HEK293 (cell line): ENCODE measurements around the gene ATE1.

Experiments
- GLI4 ChIP-seq: fragments of 450-650 bp; formaldehyde crosslinking; IDR thresholded peaks from 2 replicates; pipeline ENCODE4 v1.5.1; 2016; ENCODE audit warnings: missing biosample characterization, missing genetic modification characterization
- HOXA7 ChIP-seq: sonication (generic); formaldehyde crosslinking; IDR thresholded peaks from 2 replicates; pipeline ENCODE4 v1.8.1; 2022; ENCODE audit warnings: missing genetic modification reagents, borderline replicate concordance
- KLF7 ChIP-seq: fragments of 450-650 bp; formaldehyde crosslinking; IDR thresholded peaks from 2 replicates; pipeline ENCODE4 v1.5.1; 2016; ENCODE audit warnings: missing biosample characterization, missing genetic modification characterization, borderline replicate concordance
- MYNN ChIP-seq: fragments of 450-650 bp; formaldehyde crosslinking; IDR thresholded peaks from 2 replicates; pipeline ENCODE4 v1.5.1; 2016; ENCODE audit warnings: missing biosample characterization, missing genetic modification characterization, borderline replicate concordance
- MZF1 ChIP-seq: fragments of 450-650 bp; formaldehyde crosslinking; IDR thresholded peaks from 2 replicates; pipeline ENCODE4 v1.5.1; 2017; ENCODE audit warnings: missing biosample characterization, missing genetic modification characterization, borderline replicate concordance
- SP3 ChIP-seq: fragments of 450-650 bp; formaldehyde crosslinking; IDR thresholded peaks from 2 replicates; pipeline ENCODE4 v1.5.1; 2016; ENCODE audit warnings: missing biosample characterization, missing genetic modification characterization
- ZBTB17 ChIP-seq: fragments of 450-650 bp; formaldehyde crosslinking; IDR thresholded peaks from 2 replicates; pipeline ENCODE4 v1.5.1; 2016; ENCODE audit warnings: missing biosample characterization, missing genetic modification characterization
- ZBTB20 ChIP-seq: fragments of 450-650 bp; formaldehyde crosslinking; IDR thresholded peaks from 2 replicates; pipeline ENCODE4 v1.5.1; 2016; ENCODE audit warnings: missing biosample characterization, missing genetic modification characterization
- ZBTB21 ChIP-seq: fragments of 450-650 bp; formaldehyde crosslinking; IDR thresholded peaks from 2 replicates; pipeline ENCODE4 v1.5.1; 2017; ENCODE audit warnings: missing biosample characterization, missing genetic modification characterization
- ZNF146 ChIP-seq: fragments of 450-650 bp; formaldehyde crosslinking; IDR thresholded peaks from 2 replicates; pipeline ENCODE4 v1.5.1; 2016; ENCODE audit warnings: missing biosample characterization, missing genetic modification characterization
- ZNF202 ChIP-seq: fragments of 450-650 bp; formaldehyde crosslinking; IDR thresholded peaks from 2 replicates; pipeline ENCODE4 v1.5.1; 2016; ENCODE audit warnings: missing biosample characterization, missing genetic modification characterization, borderline replicate concordance
- ZNF24 ChIP-seq: fragments of 450-650 bp; formaldehyde crosslinking; IDR thresholded peaks from 2 replicates; pipeline ENCODE4 v1.5.1; 2016; ENCODE audit warnings: missing biosample characterization, missing genetic modification characterization
- ZNF248 ChIP-seq: fragments of 450-650 bp; formaldehyde crosslinking; IDR thresholded peaks from 2 replicates; pipeline ENCODE4 v1.5.1; 2017; ENCODE audit warnings: missing biosample characterization, missing genetic modification characterization
- ZNF266 ChIP-seq: fragments of 450-650 bp; formaldehyde crosslinking; IDR thresholded peaks from 2 replicates; pipeline ENCODE4 v1.5.1; 2016; ENCODE audit warnings: missing biosample characterization, missing genetic modification characterization, low read depth
- ZNF335 ChIP-seq: fragments of 450-650 bp; formaldehyde crosslinking; conservative IDR thresholded peaks from 2 replicates; pipeline ENCODE4 v1.5.1; 2016; ENCODE audit warnings: missing biosample characterization, missing genetic modification characterization
- ZNF341 ChIP-seq: fragments of 450-650 bp; formaldehyde crosslinking; IDR thresholded peaks from 2 replicates; pipeline ENCODE4; 2016; ENCODE audit warnings: low read depth, missing biosample characterization, missing genetic modification characterization
- ZNF350 ChIP-seq: fragments of 450-650 bp; formaldehyde crosslinking; IDR thresholded peaks from 2 replicates; pipeline ENCODE4 v1.5.0; 2017; ENCODE audit warnings: missing biosample characterization, mild to moderate bottlenecking, missing genetic modification characterization
- ZNF624 ChIP-seq: fragments of 450-650 bp; formaldehyde crosslinking; IDR thresholded peaks from 2 replicates; pipeline ENCODE4 v1.5.1; 2017; ENCODE audit warnings: missing biosample characterization, missing genetic modification characterization
- ZNF654 ChIP-seq: fragments of 450-650 bp; formaldehyde crosslinking; IDR thresholded peaks from 2 replicates; pipeline ENCODE4 v1.5.1; 2016; ENCODE audit warnings: low read depth, missing biosample characterization, missing genetic modification characterization
- ZSCAN23 ChIP-seq: fragments of 450-650 bp; formaldehyde crosslinking; IDR thresholded peaks from 2 replicates; pipeline ENCODE4 v1.5.1; 2016; ENCODE audit warnings: missing biosample characterization, missing genetic modification characterization
- ZXDB ChIP-seq: fragments of 450-650 bp; formaldehyde crosslinking; IDR thresholded peaks from 2 replicates; pipeline ENCODE4 v1.5.1; 2016; ENCODE audit warnings: missing biosample characterization, missing genetic modification characterization
- TF ChIP-seq, protein P1 (sequence below): fragments of 450-650 bp; formaldehyde crosslinking; IDR thresholded peaks from 2 replicates; pipeline ENCODE4 v1.5.1; 2016; ENCODE audit warnings: missing biosample characterization, missing genetic modification characterization
- TF ChIP-seq, protein P2 (sequence below): fragments of 450-650 bp; formaldehyde crosslinking; IDR thresholded peaks from 2 replicates; pipeline ENCODE4 v1.5.1; 2016; ENCODE audit warnings: missing biosample characterization, missing genetic modification characterization
- TF ChIP-seq, protein P3 (sequence below): fragments of 450-650 bp; formaldehyde crosslinking; IDR thresholded peaks from 2 replicates; pipeline ENCODE4 v1.5.1; 2016; ENCODE audit warnings: missing biosample characterization, missing genetic modification characterization, borderline replicate concordance
- TF ChIP-seq, protein P4 (sequence below): fragments of 450-650 bp; formaldehyde crosslinking; IDR thresholded peaks from 2 replicates; pipeline ENCODE4 v1.5.1; 2016; ENCODE audit warnings: missing biosample characterization, missing genetic modification characterization, low read depth
- TF ChIP-seq, protein P5 (sequence below): fragments of 450-650 bp; formaldehyde crosslinking; IDR thresholded peaks from 2 replicates; pipeline ENCODE4 v1.5.1; 2016; ENCODE audit warnings: missing biosample characterization, missing genetic modification characterization, borderline replicate concordance

The ATE1 gene

DNA sequence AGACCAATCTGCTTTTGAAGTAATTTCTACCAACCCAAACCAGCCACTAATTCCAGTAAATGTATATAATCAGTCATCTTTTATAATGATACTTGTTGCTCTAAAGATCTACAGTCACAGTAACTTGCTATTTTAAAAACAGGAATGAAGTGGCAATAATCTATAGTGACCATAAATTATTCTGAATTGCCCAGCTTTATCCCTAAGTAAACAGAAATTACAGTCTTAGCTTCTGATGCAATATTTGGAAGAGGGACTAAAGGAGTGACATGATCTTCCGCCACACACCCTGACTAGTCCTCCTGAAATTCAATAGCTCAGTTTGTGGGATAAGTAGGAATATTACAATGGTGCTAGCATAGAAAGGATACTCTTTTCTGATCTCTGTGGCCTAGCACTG is 96.1 kb downstream of the ATE1 start (continued):
- TF ChIP-seq ZNF146 (peak; percentile 71), ZNF202 (tag by site-specific recombination) (no peak), ZSCAN23 (peak; percentile 98), ZBTB17 (tag by site-specific recombination) (peak; percentile 89), ZNF248 (tag by site-specific recombination) (no peak), ZNF654 (tag by site-specific recombination) (peak; percentile 14; the same call in 1 of the 2 replicates), KLF7 (tag by site-specific recombination) (0 out of 2 replicates have a peak, but pooled peaks have one; percentile 56), SP3 (tag by site-specific recombination) (peak; percentile 52), ZNF624 (tag by site-specific recombination) (no peak), ZNF335 (tag by site-specific recombination) (no peak), HOXA7 (CRISPR knock-in tag) (no peak), ZNF341 (tag by site-specific recombination) (peak; percentile 67), ZBTB21 (tag by site-specific recombination) (peak; percentile 76), ZNF24 (tag by site-specific recombination) (peak; percentile 92), ZXDB (tag by site-specific recombination) (peak; percentile 92), MYNN (tag by site-specific recombination) (0 out of 2 replicates have a peak, but pooled peaks have one; percentile 21), MZF1 (peak; percentile 82; the same call in 1 of the 2 replicates), ZBTB20 (tag by site-specific recombination) (no peak), GLI4 (no peak), ZNF350 (tag by site-specific recombination) (no peak), ZNF266 (tag by site-specific recombination) (no peak)
- TF ChIP-seq, protein P1, sequence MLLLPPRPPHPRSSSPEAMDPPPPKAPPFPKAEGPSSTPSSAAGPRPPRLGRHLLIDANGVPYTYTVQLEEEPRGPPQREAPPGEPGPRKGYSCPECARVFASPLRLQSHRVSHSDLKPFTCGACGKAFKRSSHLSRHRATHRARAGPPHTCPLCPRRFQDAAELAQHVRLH (tag by site-specific recombination) = peak; percentile 88
- TF ChIP-seq, protein P2, sequence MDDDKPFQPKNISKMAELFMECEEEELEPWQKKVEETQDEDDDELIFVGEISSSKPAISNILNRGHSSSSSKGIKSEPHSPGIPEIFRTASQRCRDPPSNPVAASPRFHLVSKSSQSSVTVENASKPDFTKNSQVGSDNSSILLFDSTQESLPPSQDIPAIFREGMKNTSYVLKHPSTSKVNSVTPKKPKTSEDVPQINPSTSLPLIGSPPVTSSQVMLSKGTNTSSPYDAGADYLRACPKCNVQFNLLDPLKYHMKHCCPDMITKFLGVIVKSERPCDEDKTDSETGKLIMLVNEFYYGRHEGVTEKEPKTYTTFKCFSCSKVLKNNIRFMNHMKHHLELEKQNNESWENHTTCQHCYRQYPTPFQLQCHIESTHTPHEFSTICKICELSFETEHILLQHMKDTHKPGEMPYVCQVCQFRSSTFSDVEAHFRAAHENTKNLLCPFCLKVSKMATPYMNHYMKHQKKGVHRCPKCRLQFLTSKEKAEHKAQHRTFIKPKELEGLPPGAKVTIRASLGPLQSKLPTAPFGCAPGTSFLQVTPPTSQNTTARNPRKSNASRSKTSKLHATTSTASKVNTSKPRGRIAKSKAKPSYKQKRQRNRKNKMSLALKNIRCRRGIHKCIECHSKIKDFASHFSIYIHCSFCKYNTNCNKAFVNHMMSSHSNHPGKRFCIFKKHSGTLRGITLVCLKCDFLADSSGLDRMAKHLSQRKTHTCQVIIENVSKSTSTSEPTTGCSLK = no peak
- TF ChIP-seq, protein P3, sequence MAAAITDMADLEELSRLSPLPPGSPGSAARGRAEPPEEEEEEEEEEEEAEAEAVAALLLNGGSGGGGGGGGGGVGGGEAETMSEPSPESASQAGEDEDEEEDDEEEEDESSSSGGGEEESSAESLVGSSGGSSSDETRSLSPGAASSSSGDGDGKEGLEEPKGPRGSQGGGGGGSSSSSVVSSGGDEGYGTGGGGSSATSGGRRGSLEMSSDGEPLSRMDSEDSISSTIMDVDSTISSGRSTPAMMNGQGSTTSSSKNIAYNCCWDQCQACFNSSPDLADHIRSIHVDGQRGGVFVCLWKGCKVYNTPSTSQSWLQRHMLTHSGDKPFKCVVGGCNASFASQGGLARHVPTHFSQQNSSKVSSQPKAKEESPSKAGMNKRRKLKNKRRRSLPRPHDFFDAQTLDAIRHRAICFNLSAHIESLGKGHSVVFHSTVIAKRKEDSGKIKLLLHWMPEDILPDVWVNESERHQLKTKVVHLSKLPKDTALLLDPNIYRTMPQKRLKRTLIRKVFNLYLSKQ (tag by site-specific recombination) = no peak
- TF ChIP-seq, protein P4, sequence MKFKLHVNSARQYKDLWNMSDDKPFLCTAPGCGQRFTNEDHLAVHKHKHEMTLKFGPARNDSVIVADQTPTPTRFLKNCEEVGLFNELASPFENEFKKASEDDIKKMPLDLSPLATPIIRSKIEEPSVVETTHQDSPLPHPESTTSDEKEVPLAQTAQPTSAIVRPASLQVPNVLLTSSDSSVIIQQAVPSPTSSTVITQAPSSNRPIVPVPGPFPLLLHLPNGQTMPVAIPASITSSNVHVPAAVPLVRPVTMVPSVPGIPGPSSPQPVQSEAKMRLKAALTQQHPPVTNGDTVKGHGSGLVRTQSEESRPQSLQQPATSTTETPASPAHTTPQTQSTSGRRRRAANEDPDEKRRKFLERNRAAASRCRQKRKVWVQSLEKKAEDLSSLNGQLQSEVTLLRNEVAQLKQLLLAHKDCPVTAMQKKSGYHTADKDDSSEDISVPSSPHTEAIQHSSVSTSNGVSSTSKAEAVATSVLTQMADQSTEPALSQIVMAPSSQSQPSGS (tag by site-specific recombination) = peak; percentile 90
- TF ChIP-seq, protein P5, sequence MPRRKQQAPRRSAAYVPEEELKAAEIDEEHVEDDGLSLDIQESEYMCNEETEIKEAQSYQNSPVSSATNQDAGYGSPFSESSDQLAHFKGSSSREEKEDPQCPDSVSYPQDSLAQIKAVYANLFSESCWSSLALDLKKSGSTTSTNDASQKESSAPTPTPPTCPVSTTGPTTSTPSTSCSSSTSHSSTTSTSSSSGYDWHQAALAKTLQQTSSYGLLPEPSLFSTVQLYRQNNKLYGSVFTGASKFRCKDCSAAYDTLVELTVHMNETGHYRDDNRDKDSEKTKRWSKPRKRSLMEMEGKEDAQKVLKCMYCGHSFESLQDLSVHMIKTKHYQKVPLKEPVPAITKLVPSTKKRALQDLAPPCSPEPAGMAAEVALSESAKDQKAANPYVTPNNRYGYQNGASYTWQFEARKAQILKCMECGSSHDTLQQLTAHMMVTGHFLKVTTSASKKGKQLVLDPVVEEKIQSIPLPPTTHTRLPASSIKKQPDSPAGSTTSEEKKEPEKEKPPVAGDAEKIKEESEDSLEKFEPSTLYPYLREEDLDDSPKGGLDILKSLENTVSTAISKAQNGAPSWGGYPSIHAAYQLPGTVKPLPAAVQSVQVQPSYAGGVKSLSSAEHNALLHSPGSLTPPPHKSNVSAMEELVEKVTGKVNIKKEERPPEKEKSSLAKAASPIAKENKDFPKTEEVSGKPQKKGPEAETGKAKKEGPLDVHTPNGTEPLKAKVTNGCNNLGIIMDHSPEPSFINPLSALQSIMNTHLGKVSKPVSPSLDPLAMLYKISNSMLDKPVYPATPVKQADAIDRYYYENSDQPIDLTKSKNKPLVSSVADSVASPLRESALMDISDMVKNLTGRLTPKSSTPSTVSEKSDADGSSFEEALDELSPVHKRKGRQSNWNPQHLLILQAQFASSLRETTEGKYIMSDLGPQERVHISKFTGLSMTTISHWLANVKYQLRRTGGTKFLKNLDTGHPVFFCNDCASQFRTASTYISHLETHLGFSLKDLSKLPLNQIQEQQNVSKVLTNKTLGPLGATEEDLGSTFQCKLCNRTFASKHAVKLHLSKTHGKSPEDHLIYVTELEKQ (tag by site-specific recombination) = peak; percentile 94
